NCI-H1417 (cell line): ENCODE results near the gene BHLHE40.
A peak's percentile ranks its signal among the peaks of the same experiment; 100 is the strongest.

Experiments
- DNase-seq, 3 experiments: peaks; one replicate each; lab custom pipeline; 2025; lab: John Stamatoyannopoulos, UW

The BHLHE40 gene

GRCh38 chr3:5001135-5001534, 21.9 kb downstream of the BHLHE40 start:
- DNase-seq = no peak

- DNase-seq = no peak
These were observed 22.6 kb downstream of the BHLHE40 start for GRCh38 chr3:5001805-5002173.

GRCh38 chr3:5002174-5002870, 23.1 kb downstream of the BHLHE40 start:
- DNase-seq = no peak

- DNase-seq = no peak
These were observed 23.6 kb downstream of the BHLHE40 start for GRCh38 chr3:5002871-5003247.

- DNase-seq = no peak
These were observed 25.3 kb downstream of the BHLHE40 start for GRCh38 chr3:5004319-5005152.

- DNase-seq = peak in 1 of 3 experiments; percentile 12
These were observed 26.1 kb downstream of the BHLHE40 start for GRCh38 chr3:5005367-5005766.

- DNase-seq = no peak
These were observed 27.5 kb downstream of the BHLHE40 start for GRCh38 chr3:5006755-5007202.

- DNase-seq = no peak
These were observed 28.6 kb downstream of the BHLHE40 start for GRCh38 chr3:5007873-5008272.

- no peak for DNase-seq
These were observed 30.4 kb downstream of the BHLHE40 start for GRCh38 chr3:5009506-5010109.

- no peak for DNase-seq
These were observed 30.9 kb downstream of the BHLHE40 start for GRCh38 chr3:5010140-5010539.

- DNase-seq = no peak
These were observed 31.7 kb downstream of the BHLHE40 start for GRCh38 chr3:5010706-5011554.

- no peak for DNase-seq
These were observed 32.5 kb downstream of the BHLHE40 start for GRCh38 chr3:5011555-5012256.

GRCh38 chr3:5012367-5012766, 33.1 kb downstream of the BHLHE40 start:
- DNase-seq = no peak

GRCh38 chr3:5013021-5013906, 34.0 kb downstream of the BHLHE40 start:
- no peak for DNase-seq

- no peak for DNase-seq
These were observed 35.2 kb downstream of the BHLHE40 start for GRCh38 chr3:5014391-5014790.

- no peak for DNase-seq
These were observed 35.8 kb downstream of the BHLHE40 start for GRCh38 chr3:5015056-5015455.

GRCh38 chr3:5016211-5017161, 37.2 kb downstream of the BHLHE40 start:
- DNase-seq = no peak

- DNase-seq = peak in 2 of 3 experiments; percentile 1 to 3
These were observed 38.8 kb downstream of the BHLHE40 start for GRCh38 chr3:5017925-5018531.
